Medulla oblongata (tissue), 1 donor: ENCODE data around the gene COL5A1.

Experiments
- DNase-seq: peaks from one replicate; pipeline ENCODE4 v3.0.0-alpha.2; 2015; ENCODE audit errors: extremely low spot score

Gene COL5A1

DNA sequence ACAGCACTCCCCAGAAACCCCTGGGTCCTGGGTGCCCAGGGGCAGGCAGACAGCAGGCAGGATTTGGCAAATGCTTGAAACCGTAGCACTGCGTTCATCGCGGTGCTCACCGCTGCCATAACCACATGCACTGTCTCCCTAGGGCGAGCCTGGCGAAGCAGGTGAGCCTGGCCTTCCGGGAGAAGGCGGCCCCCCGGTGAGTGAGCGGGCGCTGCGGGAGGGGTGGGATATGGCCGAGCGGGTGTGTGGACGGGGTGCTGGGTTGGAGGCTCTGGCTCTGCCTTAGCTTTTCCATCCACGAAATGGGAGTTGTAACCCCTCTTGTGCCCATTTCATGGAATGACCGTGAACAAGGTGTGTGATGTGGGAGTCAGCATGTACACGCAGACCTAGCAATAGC is 172.2 kb downstream of the COL5A1 start:
- DNase-seq: no peak

DNA sequence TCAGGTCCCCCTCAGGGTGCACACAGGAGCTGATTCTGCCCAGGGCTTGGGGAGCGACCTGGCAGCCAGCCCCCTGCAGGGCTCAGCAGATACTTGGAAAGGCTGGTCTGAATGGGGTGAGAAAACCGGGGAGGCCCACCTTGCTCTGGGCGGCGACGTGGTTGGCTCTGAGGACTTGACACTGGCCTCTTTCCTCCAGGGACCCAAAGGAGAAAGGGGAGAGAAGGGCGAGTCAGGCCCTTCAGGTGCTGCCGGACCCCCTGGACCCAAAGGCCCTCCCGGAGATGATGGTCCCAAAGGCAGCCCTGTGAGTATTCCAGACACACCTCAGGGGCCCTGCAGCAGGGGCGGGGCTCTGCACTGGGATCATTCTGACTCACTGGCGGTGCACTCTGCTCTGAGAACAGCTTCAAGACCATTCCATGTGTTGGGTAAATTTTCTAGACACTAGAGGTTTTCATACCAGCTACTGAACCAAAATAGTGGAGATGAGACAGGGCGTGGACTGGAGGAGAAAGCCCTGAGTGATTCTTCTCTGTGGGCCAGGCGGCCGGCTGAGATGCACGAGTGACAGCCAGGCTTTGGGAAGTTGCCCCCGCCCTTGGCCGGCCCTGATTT is 173.1 kb downstream of the COL5A1 start:
- no peak for DNase-seq

DNA sequence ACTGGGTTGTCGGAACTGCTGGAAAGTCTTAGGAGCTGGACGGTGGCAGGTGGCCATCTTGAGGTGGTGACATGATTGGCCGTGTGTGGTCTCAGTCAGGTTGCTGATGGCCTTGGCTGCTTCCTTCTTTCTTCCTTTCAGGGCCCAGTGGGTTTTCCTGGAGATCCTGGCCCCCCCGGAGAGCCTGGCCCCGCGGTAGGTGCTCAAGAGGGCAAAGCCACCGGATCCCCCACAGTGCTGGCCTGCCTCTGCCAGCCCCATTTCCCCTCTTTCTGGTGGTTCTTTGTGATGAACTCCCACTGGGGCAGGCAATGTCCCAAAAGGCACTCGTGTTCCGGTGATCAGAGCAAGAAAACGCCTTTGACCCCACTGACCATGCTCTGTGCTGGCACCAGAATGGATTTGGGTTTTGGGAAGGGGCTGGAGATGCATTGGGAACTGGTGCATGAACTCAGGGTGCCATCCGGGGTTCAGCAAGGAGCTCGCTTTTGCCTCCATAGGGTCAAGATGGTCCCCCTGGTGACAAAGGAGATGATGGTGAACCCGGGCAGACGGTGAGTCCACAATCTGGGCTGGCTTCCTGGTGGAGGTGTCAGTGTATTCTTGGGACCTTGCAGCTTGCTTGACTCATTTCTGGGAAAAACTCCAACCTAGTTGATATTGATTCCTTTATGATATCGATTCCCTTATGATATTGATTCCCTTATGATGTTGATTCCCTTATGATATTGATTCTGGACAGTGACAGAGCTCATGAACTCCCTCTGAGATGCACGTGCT is 174.0 kb downstream of the COL5A1 start:
- DNase-seq: no peak

DNA sequence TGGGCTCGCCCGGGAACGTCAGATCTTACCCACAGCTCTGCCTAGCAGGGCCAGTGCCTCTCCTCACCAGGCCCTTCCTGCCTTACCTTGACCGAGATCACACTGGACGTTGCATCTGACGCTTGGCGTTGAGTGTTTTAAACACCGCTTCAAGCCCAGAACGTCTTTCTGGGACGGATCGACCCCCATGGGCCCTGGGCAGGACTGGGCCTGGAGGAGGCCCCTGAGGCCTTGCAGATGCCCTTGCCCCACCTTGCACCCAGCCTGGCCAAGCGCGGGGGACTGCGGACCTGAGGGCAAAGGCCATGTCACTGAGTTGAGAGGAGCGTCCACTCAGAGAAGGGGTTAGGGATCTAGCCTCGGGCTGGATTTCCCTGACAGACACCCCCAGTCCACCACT is 174.7 kb downstream of the COL5A1 start:
- no peak for DNase-seq

DNA sequence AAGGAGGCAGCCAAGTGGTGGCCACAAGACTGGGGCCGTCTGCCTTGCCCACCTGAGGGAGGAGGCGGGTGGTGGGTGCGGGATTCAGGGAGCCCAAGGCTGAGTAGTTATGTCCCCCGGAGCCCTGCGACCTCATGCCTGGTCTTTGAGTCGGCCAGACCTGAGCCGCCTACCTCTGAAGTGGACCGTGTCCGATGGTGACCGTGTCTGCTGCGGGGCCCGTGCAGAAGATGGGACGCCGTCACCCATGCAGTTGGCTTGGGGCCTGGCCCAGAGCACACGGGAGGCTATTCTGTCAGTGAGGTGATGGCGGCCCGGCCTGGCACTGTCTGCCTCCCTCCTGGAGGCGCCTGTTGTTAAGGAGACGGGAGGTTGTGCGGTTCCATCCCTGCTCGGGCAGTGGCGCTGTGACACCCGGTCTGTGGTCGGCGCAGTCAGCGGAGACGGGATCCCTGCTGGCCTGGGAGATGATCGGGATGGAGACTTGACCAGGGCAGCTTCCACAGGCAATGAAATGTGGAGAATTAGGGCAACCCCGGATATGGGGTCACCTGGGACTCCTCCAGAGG is 176.5 kb downstream of the COL5A1 start:
- DNase-seq: no peak

DNA sequence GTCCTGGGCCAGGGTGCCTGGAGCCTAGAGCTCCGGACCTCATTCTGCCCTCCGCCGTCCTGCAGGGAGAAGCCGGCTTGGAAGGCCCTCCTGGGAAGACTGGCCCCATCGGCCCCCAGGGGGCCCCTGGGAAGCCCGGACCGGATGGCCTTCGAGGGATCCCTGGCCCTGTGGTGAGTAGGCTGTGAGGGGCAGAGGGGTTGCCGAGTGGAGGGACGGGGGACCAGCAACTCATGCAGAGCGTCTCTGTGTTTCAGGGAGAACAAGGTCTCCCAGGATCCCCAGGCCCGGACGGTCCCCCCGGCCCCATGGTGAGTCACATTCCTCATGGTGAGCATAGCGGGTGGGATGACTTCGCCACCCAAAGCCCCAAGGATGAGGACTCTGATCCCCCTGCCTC is 177.0 kb downstream of the COL5A1 start:
- no peak for DNase-seq

DNA sequence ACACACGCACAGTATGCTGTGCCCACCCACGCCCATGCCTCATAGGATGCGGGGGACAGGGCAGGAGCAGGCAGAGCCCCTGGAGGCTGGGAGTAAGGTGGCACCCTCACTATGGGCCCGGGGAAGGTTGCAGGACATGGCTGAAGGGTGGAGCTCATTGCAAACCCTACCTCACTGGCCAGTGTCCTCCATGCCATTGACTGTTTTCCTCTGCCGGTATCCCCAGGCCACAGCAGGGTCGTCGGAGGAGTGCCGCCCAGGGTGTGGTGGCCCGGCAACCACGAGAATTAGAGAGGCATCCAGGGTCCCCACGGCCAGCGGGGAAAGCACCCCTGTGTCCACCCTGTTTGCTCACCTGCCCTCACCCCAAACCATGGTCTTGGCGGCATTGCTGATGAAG is 179.3 kb downstream of the COL5A1 start:
- no peak for DNase-seq

DNA sequence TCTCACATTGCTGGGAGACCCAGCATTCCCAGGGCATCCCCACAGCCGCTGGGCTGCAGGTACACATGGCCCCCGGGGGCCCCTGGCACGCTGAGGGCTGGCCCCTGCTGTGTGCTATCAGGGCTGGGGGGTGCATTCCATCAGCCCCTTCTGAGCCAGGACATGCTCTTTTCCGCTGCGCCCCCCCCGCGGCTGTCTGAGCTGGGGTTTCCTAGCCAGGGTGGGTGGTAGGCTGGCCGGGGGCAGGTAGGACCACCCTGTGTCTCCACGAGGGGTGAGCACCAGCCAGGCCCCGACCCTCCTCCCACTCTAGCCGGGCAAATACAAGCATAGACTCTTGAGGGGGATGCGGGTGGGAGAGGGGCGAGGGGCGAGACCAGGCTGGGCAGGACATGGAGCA is 180.9 kb downstream of the COL5A1 start:
- DNase-seq: no peak

DNA sequence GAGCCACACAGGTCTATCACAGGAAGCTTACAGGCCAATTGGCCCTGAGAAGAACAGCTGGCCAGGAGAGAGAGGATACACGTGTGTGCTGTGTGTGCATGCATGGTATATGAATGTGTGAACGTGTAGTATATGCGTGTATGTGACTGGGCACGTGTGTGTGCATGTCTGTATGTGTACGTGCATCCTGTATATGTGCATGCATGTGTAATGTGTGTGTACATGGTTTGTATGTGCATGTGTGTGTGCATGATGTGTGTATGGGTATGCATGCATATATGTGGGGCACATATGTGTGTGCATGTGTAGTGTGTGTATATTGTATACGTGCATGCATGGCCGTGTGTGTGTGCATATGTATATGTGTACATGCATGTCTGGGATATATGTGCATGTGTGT is 182.0 kb downstream of the COL5A1 start:
- DNase-seq: no peak

DNA sequence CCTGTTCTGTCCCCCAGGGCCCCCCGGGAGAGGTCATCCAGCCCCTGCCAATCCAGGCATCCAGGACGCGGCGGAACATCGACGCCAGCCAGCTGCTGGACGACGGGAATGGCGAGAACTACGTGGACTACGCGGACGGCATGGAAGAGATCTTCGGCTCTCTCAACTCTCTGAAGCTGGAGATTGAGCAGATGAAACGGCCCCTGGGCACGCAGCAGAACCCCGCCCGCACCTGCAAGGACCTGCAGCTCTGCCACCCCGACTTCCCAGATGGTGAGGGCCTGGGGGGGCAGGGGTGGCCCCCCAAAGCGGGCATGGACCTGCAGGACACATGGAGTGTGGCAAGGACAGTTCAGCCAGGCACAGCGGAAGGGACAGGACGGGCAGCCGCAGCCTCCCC is 183.0 kb downstream of the COL5A1 start:
- no peak for DNase-seq

DNA sequence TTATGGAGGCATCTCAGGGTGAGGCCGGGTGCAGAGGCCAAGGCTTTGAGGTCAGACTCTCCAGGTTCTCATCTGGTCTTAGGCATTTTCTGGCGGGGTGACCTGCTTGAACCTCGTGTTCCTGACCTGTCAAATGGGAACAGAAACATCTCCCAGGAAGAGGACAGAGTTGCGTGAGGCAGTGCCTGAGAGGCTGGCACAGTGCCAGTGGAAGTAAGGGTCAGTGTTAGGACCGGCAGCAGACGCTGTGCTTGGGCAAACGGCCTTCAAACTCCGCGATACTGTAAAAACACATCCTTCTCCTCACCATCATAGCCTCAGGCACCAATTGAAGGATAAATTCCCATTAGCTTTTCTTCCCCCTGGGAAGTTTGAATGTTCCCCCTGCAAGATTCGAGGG is 183.4 kb downstream of the COL5A1 start:
- no peak for DNase-seq

DNA sequence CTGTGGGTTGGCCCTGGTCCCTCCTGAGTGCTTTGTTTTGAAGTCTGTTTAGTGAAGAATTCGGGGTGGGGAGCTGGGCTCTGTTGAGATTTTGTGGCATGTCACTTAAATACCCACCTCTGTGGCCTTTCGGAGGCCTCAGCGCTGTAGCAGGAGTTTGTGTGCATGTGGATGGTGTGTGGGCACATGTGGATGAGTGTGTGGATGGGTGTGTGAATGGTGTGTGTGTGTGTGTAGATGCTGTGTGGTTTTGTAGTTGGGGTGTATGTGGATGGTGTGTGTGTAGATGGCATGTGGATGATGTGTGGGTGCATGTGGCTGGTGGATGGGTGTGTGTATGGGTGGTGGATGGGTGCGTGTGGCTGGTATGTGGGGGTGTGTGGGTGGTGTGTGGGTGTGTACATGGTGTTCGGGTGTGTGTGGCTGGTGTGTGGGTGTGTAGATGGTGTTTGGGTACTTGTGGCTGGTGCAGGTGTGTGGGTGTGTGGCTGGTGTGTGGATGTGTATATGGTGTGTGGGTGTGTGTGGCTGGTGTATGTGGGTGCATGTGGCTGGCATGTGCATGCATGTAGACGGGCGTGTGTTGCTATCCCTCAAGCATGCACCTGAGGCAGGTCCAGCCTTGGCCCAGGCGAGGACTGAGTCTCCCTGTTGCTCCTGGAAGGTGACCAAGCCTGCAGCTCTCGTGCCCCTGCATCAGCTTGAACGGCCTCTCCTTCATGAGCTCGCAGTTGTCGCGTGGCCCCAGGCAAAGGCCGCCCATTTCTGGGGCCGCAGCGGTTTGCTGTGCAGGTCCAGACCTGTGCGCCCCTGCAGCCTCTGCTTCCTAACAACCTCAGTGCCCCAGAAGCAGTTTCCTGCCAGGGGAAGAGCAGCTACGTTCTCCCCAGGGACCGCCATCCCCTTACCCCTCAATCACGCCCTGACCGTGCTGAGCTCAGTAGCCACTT is 185.0 kb downstream of the COL5A1 start:
- DNase-seq: no peak

DNA sequence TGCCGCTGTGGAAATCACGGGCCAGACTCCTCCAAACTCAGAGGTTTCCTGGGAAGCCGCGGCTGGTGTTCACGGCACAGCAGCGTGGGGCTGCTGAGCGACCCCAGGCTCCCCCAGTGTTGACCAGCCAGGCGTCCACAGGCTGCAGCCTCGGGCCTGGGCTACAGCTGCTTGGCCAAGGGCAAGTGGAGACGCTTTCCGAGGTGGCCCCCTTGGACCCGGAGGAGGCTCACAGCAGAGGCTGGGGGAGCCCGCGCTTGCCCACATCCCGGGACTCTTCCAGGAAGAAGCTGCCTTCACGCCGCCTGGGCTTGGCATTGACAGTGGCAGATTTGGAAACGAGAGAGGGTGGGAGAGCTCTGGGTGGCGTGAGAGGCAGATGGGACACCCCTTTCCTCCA is 186.0 kb downstream of the COL5A1 start:
- DNase-seq: no peak

DNA sequence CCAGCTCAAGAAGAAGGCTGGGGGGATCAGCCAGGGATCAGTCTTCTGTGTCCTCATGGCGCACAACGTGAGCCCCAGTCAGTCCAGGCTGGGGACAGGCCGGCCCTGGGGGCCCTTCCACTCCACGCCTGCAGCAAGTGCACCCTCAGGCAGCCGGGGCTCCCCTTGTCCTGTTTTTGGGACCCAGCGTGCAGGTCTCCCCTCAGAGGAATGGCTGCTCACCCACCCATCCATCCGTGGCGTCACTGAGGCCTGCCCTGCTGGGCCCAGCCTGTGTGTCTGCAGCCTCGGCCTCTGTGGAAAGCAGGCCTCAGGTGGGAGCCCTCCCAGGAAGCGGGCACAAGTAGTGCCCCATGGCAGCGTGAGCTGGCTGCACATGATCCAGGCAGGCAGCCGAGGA is 186.4 kb downstream of the COL5A1 start:
- no peak for DNase-seq

DNA sequence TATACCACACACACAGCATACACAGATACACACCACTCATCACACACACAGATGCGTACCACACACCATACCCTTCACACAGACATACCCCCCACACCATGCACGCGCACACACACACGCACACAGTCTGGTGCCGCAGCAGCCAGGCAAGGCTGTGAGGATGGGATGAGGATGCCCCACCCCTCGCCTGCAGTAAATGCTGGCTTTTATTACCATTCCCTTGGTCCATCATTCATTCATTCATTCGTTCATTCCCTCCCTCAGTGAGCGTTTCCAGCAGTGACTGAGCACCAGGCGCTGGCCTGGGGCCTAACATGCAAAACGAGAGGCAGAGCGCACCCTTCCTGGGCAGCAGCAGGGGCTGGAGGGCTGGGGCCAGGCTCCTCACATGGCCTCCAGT is 187.3 kb downstream of the COL5A1 start:
- DNase-seq: no peak

DNA sequence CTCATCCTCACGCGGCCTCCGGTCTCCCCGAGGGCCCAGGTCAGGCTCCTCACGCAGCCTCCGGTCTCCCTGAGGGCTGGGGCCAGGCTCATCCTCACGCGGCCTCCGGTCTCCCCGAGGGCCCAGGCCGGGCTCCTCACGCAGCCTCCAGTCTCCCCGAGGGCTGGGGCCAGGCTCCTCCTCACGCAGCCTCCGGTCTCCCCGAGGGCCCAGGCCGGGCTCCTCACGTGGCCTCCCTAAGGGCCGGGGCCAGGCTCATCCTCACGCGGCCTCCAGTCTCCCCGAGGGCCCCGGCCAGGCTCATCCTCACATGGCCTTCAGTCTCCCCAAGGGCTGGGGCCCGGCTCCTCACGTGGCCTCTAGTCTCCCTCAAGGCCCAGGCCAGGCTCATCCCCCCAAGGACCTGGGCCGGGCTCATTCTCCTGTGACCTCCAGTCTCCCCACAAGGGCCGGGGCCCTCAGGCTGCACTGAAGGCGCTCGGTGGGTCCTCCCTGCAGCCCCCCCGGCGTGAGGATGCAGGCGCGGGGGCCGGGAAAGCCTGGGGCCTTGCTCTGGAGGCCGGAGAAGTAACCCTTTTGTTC is 187.8 kb downstream of the COL5A1 start:
- no peak for DNase-seq

DNA sequence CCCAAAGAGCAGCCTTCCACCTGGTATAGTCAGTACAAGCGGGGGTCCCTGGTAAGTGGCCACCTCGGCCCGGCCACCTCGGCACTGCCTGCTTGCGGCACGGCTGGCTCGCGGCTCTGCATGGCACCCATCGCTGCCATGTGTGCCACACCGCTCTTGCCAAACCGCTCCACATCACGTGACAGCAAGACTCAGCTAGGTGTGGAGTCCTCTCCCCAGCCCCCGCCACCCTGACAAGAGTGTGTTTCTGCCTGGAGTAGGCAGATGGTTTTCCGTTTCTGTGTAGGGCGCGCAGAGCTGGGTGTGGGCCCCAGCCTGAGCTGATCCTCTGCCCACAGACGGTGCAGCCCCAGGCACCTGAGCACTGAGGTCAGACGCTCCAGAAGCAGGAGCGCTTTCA is 188.5 kb downstream of the COL5A1 start:
- DNase-seq: no peak

DNA sequence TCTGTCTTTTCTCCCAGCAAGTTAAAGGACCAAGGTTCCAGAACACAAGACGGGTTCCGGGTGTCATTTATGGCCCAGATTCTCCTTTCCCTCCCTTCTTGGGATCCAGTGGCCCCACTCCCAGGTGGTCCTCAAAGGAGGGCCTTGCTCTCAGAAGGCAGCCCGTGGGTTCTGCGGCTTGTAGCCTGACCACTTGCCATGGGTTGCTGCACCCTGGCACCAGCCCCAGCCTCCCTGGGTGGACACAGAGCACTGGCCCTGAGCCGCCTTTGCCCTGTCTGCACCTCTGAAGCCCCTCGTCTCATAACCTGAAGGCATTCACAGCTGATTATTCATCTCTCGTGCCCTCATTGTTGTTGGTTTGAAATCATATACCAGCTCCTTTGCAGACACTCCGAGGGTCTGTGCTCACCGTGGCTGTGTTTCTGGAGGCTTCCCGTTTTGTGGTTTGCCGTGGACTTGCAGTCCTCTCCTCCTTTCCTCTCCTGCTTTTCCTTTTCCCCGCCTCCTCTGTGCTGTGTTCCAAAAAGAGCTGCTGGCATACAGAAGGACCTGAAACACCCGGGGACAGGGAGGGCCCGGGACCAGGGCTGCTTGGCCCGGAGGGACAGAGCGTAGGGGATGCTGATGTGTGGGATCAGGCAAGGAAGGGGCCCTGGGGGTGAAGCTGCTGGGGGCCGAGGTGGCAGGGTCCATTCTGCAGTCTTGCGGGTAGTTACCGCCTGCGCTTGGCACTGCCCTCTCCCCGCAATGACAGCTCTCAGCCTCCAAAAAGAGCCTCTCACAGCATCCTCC is 189.5 kb downstream of the COL5A1 start:
- no peak for DNase-seq

DNA sequence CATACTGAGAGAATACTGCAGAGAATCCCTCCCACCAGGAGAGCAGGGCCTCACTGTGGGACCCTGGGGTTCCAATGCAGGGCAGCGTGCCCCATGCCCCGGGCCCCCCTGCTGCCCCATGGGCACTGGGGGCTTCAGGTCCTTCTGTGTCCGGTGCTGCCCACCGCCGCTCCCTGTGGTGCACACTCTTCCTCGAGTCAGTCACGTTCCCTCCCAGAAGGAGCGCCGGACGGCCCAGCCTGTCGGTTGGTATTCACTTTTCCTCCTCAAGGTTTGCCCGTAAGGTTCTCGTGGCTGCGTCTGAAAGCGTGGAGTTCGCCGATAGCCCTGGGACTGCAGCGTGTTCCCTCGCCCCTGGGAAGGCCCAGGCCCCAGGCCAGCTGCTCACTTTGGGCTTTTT is 190.9 kb downstream of the COL5A1 start:
- no peak for DNase-seq

DNA sequence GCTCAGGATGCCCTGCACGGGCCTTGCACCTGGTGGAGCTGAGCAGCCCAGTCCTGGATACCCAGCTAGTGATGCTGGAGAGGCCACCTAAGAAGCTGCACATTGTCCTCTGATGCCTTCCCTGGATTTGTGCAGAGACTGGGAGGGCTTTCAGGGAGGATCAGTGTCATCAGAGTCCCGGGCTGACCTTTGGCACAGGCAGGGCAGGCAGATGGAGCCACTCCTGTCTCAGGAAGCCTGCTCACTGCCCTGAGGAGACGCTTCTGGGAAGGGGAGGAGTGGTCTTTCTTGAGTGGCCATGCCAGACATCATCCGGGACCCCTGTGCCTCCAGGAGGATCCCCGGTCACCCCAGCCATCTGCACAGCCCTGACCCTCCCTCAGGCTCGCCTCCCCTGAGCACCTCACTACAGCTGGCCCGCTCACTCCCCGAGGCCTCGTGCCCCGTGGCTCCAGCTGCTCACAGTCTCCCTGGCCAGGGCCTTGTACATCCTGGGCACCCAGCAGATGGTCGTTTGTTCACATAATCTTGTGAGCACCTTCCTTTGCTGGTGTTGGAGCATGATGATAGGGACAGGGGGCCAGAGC is 191.8 kb downstream of the COL5A1 start:
- no peak for DNase-seq
